MM.1S (cell line): ENCODE results near the gene TYW1B.
"Not testable (repeated sequence)": the region's sequence is repeated elsewhere in the genome, so short reads cannot be mapped to it uniquely, and the experiment has no call there.

Source experiments
- DNase-seq: peaks from one replicate; pipeline ENCODE4 v3.0.0-alpha.2; 2015
- H2AFZ ChIP-seq: fragments of 300-600 bp; sonication (generic); 2 replicates; pipeline ENCODE4 v1.6.0; 2016; ENCODE audit warnings: antibody characterized with exemption, low read length
- H3F3A ChIP-seq: fragments of 300-600 bp; sonication (generic); 2 replicates; pipeline ENCODE4 v1.6.1; 2016; ENCODE audit warnings: mild to moderate bottlenecking, antibody characterized with exemption, low read length, moderate library complexity, mixed read lengths; ENCODE audit not compliant: insufficient read depth
- H3K27ac ChIP-seq: fragments of 300-600 bp; sonication (generic); 2 replicates; pipeline ENCODE4 v1.5.1; 2016; ENCODE audit warnings: mild to moderate bottlenecking, low read length
- H3K27me3 ChIP-seq: fragments of 300-600 bp; sonication (generic); replicated peaks from 2 replicates; pipeline ENCODE4 v1.6.0; 2016; ENCODE audit warnings: low read length; ENCODE audit not compliant: insufficient read depth
- H3K36me3 ChIP-seq: fragments of 300-600 bp; sonication (generic); replicated peaks from 2 replicates; pipeline ENCODE4 v1.6.1; 2016; ENCODE audit warnings: mild to moderate bottlenecking, low read length, mixed read lengths; ENCODE audit not compliant: insufficient read depth
- H3K4me1 ChIP-seq: fragments of 300-600 bp; sonication (generic); 2 replicates; pipeline ENCODE4 v1.6.1; 2016; ENCODE audit warnings: low read length, mixed read lengths
- H3K4me2 ChIP-seq: fragments of 300-600 bp; sonication (generic); 2 replicates; pipeline ENCODE4 v1.6.0; 2016; ENCODE audit warnings: low read depth, low read length
- H3K4me3 ChIP-seq: fragments of 300-600 bp; sonication (generic); 2 replicates; pipeline ENCODE4 v1.5.1; 2016; ENCODE audit warnings: low read length, mixed read lengths
- H3K79me2 ChIP-seq: fragments of 300-600 bp; sonication (generic); 2 replicates; pipeline ENCODE4 v1.6.1; 2016; ENCODE audit warnings: mixed run types, low read length, mixed read lengths
- H3K9ac ChIP-seq: fragments of 300-600 bp; sonication (generic); 2 replicates; pipeline ENCODE4 v1.6.1; 2016; ENCODE audit warnings: low read length, mixed read lengths
- H3K9me2 ChIP-seq: fragments of 300-600 bp; sonication (generic); replicated peaks from 2 replicates; pipeline ENCODE4 v1.6.1; 2016; ENCODE audit warnings: mild to moderate bottlenecking, low read length, mixed read lengths; ENCODE audit not compliant: insufficient read depth
- H3K9me3 ChIP-seq: fragments of 300-600 bp; sonication (generic); replicated peaks from 2 replicates; pipeline ENCODE4 v1.6.1; 2016; ENCODE audit warnings: mild to moderate bottlenecking, low read length, mixed read lengths; ENCODE audit not compliant: insufficient read depth
- H4K20me1 ChIP-seq: fragments of 300-600 bp; sonication (generic); 2 replicates; pipeline ENCODE4 v1.6.1; 2016; ENCODE audit warnings: mild to moderate bottlenecking, low read length, moderate library complexity, mixed read lengths; ENCODE audit not compliant: insufficient read depth

Gene TYW1B

DNA sequence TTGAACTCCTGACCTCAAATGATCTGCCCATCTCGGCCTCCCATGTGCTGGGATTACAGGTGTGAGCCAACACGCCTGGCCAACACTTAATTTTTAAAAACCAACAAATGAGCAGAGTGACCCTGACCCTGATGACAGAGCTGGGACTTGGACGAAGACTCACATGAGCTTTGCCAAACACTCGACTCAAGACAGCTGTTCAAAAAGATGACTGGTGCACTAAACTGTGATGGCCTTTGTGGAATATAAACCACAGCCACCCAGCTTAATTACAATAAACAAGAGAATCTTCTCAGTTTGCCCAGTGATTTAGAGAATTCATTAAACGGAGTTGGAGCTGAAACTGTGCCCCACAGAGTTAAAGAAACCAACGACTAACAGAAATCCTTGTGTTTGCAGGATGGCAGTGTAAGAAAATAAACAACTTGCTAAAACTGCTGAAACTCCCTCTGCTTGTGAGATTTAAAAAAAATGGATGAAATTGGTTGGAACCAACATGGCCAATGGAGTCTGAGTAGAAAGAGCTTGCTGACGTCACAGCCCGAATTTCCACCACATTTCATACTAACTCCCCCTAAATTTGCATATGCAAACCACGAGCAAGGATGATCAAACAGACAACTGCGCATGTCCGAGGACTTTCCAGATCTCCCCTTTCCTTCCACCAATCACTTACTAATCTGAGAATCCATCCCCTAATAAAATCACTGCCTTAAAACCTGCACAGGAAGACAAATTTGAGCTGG is 209.4 kb downstream of the TYW1B start:
- not testable (repeated sequence) for H3K4me2 ChIP-seq, H2AFZ ChIP-seq, H3K36me3 ChIP-seq, H3K9me3 ChIP-seq, H3K4me3 ChIP-seq, H3K27ac ChIP-seq, DNase-seq, H3K27me3 ChIP-seq, H3K9ac ChIP-seq, H3K79me2 ChIP-seq, H4K20me1 ChIP-seq, H3K4me1 ChIP-seq, H3K9me2 ChIP-seq, H3F3A ChIP-seq

DNA sequence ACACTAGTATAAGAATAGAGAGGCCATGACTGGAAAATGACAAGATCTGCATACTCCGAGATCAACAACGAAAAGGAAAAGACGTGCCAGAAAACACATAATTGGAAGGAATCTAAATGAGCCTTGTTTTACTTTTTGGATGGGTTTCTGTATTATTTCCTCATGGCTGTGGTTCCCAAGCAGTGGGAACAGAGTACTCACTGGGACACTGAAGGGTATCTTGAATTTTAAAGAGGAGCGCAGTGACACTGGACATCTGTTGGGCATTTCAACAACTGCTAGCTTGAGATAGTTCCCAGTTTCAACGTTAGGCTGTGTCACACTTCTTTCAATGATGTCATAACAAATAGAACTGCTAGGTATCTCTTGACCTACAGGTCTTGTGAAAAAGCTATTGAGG is 218.2 kb downstream of the TYW1B start:
- H3K9me3 ChIP-seq, H3K36me3 ChIP-seq, H3K79me2 ChIP-seq, H3F3A ChIP-seq, H3K4me3 ChIP-seq, H3K4me2 ChIP-seq, H3K27ac ChIP-seq, DNase-seq, H4K20me1 ChIP-seq, H3K9ac ChIP-seq, H3K27me3 ChIP-seq, H3K4me1 ChIP-seq, H3K9me2 ChIP-seq, H2AFZ ChIP-seq: not testable (repeated sequence)

DNA sequence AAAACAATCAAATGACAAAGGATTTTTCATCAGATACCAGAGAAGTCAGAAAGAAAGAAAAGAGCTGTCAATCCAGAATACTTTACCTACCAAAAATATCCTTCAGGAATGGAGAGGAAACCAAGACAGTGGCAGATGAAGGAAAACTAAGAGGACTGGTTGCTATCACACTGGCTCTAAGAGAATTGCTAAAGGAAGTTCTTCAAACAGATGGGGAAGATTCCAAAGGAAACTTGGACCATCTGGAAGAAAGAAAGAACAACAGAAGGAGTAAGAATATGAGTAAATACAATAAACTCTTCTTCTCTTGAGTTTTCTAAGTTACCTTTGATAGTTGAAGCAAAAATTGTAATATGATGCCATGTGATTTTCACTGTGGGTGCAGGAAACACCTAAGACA is 220.0 kb downstream of the TYW1B start:
- not testable (repeated sequence) for DNase-seq, H3K4me3 ChIP-seq, H3K36me3 ChIP-seq, H3K27ac ChIP-seq, H3K4me2 ChIP-seq, H3F3A ChIP-seq, H4K20me1 ChIP-seq, H3K27me3 ChIP-seq, H3K9me3 ChIP-seq, H3K9me2 ChIP-seq, H2AFZ ChIP-seq, H3K4me1 ChIP-seq, H3K9ac ChIP-seq, H3K79me2 ChIP-seq

DNA sequence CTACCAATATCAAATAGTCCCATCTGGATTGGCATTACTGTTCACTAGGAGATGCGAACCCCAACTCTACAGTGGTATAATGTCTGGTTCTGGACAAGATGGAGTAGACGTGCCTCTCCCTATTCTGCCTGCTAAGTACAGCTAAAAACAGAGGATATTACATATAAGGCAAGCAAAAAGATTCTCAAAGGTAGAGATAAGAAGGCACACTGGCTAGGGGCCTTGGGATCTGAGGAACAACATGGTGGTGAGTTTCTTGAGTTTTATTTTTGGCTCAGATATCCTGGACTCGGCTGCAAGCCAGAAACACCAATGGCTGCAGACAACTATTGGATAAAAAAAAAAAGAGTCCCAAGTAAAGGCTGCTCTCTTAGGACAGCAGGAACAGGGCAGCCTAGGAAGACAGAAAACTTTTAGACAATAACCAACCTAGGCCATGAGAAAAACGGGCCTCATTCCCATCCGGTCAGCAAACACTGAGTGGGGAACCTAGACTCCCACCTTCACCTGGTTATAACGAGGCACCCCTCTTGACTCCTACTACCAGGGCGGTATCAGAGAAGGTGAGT is 222.1 kb downstream of the TYW1B start:
- not testable (repeated sequence) for H3K36me3 ChIP-seq, H3K9ac ChIP-seq, H2AFZ ChIP-seq, H3F3A ChIP-seq, H3K9me2 ChIP-seq, H3K4me2 ChIP-seq, H3K79me2 ChIP-seq, DNase-seq, H3K9me3 ChIP-seq, H3K4me1 ChIP-seq, H3K27me3 ChIP-seq, H3K27ac ChIP-seq, H3K4me3 ChIP-seq, H4K20me1 ChIP-seq

DNA sequence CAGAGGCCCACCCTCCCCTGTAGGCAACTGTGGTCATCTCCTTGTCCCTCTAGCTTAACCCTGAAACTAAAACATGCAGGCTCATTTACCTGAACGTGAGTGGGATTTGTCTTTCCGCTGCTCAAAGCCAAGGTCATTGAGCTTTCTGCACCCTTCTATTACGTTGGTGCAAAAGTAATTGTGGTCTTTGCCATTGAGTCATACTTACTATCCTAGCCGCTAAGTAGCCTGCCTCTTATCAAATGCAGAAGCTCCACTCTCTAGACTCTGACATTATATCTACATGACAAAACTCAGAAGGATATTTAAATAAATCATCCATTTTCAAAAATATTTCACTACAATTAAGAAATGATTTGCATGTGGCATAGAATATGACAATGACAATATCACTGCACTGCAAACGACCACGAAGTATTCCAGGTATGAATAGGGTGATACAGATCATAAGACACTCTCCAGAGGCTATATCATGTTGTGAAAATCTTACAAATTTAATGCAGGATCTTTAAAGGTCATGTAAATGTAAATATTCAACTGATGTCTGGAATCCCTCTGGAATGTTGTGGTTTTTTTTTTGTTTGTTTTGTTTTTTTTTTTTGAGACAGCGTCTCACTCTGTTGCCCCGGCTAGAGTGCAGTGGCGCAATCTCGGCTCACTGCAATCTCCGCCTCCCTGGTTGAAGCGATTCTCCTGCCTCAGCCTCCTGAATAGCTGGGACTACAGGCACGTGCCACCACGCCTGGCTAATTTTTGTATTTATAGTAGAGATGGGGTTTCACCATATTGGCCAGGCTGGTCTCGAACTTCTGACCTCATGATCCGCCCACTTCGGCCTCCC is 223.0 kb downstream of the TYW1B start:
- H3K4me1 ChIP-seq, H3K9me3 ChIP-seq, H3K9ac ChIP-seq, H4K20me1 ChIP-seq, H3K4me2 ChIP-seq, H3F3A ChIP-seq, H3K9me2 ChIP-seq, H3K79me2 ChIP-seq, H3K4me3 ChIP-seq, H2AFZ ChIP-seq, DNase-seq, H3K27me3 ChIP-seq, H3K27ac ChIP-seq, H3K36me3 ChIP-seq: not testable (repeated sequence)

DNA sequence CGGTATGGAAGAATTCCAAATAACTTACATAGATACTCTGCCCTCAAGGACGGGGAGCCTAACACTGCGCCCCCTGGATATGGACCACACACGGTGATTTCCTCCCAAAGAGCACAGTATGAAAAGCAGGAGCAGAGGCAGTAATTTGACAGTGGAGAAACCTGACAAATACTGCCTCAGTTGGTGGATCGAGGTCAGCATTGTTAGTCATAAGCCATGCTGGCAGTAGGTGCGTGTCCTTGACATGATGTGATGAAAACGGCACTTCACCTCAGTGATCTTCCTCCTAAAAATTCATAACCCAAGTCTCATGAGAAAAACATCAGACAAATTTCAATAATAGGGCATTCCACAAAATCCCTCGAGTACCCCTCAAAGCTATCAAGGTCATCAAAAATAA is 224.5 kb downstream of the TYW1B start:
- not testable (repeated sequence) for H3K4me2 ChIP-seq, DNase-seq, H2AFZ ChIP-seq, H3K4me3 ChIP-seq, H3K9ac ChIP-seq, H3K9me3 ChIP-seq, H3K36me3 ChIP-seq, H3K27ac ChIP-seq, H3F3A ChIP-seq, H3K4me1 ChIP-seq, H4K20me1 ChIP-seq, H3K9me2 ChIP-seq, H3K79me2 ChIP-seq, H3K27me3 ChIP-seq
